AG09309 (cell line): ENCODE results near the gene FOXP1.

Experiments used
- DNase-seq: peaks from one replicate; pipeline ENCODE4 v3.0.0-alpha.2; 2010; ENCODE audit warnings: low read depth
- H3K4me3 ChIP-seq: 2 replicates; pipeline ENCODE4 v1.5.1; 2011; ENCODE audit warnings: mild to moderate bottlenecking, low read depth, low read length, moderate library complexity; ENCODE audit not compliant: control insufficient read depth
- CTCF ChIP-seq: IDR thresholded peaks from 2 replicates; pipeline ENCODE4 v1.5.1; 2011; ENCODE audit warnings: mild to moderate bottlenecking, low read depth, low read length, inconsistent platforms; ENCODE audit not compliant: insufficient read depth, control insufficient read depth; ENCODE audit errors: missing control alignments

FOXP1 gene

GRCh38 chr3:70933105-70933810, 650.3 kb downstream of the FOXP1 start:
- no peak overlapping the region for H3K4me3 ChIP-seq
- TF ChIP-seq CTCF = no peak
- DNase-seq = no peak

- no peak for TF ChIP-seq CTCF
- no peak for DNase-seq
- no peak overlapping the region for H3K4me3 ChIP-seq
Observed at GRCh38 chr3:70930066-70930465, 653.5 kb downstream of the FOXP1 start.

GRCh38 chr3:70927239-70927638, 656.3 kb downstream of the FOXP1 start:
- H3K4me3 ChIP-seq = no peak overlapping the region
- TF ChIP-seq CTCF = no peak
- DNase-seq = no peak

GRCh38 chr3:70926835-70927234, 656.7 kb downstream of the FOXP1 start:
- H3K4me3 ChIP-seq = no peak overlapping the region
- DNase-seq = no peak
- no peak for TF ChIP-seq CTCF

- no peak overlapping the region for H3K4me3 ChIP-seq
- no peak for TF ChIP-seq CTCF
- DNase-seq = no peak
Observed at GRCh38 chr3:70919661-70920060, 663.9 kb downstream of the FOXP1 start.

GRCh38 chr3:70919091-70919490, 664.4 kb downstream of the FOXP1 start:
- TF ChIP-seq CTCF = no peak
- DNase-seq = no peak
- H3K4me3 ChIP-seq = no peak overlapping the region
